D721Med (cell line): ENCODE data around the gene CHADL.
A peak's percentile ranks its signal among the peaks of the same experiment; 100 is the strongest.

ENCODE experiments used
- DNase-seq: peaks from one replicate; pipeline ENCODE4 v3.0.0; 2011; ENCODE audit warnings: low spot score; ENCODE audit not compliant: insufficient read length
- FAIRE-seq: peaks from 2 replicates; lab custom pipeline; 2011; peaks lifted over from hg19 to GRCh38; lab: Jason Lieb, UNC
- CTCF ChIP-seq: IDR thresholded peaks from 2 replicates; pipeline ENCODE4 v1.5.1; 2012; ENCODE audit warnings: mild to moderate bottlenecking, control low read depth; ENCODE audit not compliant: insufficient read depth; ENCODE audit errors: missing control alignments

Gene CHADL

GRCh38 chr22:41240377-41241132 lies at the start of gene CHADL:
Gene CHADL (minus strand): TSS chr22:41240931. CDS start chr22:41240881, 50 bp downstream.
- FAIRE-seq: no peak
- no peak for TF ChIP-seq CTCF
- DNase-seq: no peak

GRCh38 chr22:41289671-41290070 lies 48.9 kb upstream of the CHADL start:
- no peak for FAIRE-seq
- no peak for DNase-seq

GRCh38 chr22:41288245-41288946 lies 47.7 kb upstream of the CHADL start:
- FAIRE-seq (no peak), DNase-seq (no peak)
- TF ChIP-seq CTCF: no peak

More at GRCh38 chr22:41289671-41290070, 48.9 kb upstream of the CHADL start:
- no peak for TF ChIP-seq CTCF

GRCh38 chr22:41286639-41287091 lies 45.9 kb upstream of the CHADL start:
- DNase-seq (no peak), FAIRE-seq (no peak)
- TF ChIP-seq CTCF: no peak

- no peak for TF ChIP-seq CTCF
- DNase-seq (peak; percentile 83), FAIRE-seq (no peak)
Observed at GRCh38 chr22:41285820-41286638, 45.3 kb upstream of the CHADL start, which contains the start of gene RANGAP1. Gene RANGAP1 (minus strand): TSS chr22:41286187. CDS start chr22:41281044, 5,143 bp downstream.

GRCh38 chr22:41285441-41285819 lies 44.7 kb upstream of the CHADL start:
- no peak for TF ChIP-seq CTCF
- DNase-seq (no peak), FAIRE-seq (no peak)
